Fibroblast of skin of back (primary cell): ENCODE measurements around the gene ADRM1.

Source experiments
- DNase-seq: peaks from one replicate; pipeline ENCODE4 v3.0.0-alpha.2; 2013

The ADRM1 gene

GRCh38 chr20:62357681-62358080, 54.9 kb downstream of the ADRM1 start:
- DNase-seq: no peak
